AG09309 (cell line): ENCODE results near the gene VSIG10L.

Experiments used
- DNase-seq: peaks from one replicate; pipeline ENCODE4 v3.0.0-alpha.2; 2010; ENCODE audit warnings: low read depth
- H3K4me3 ChIP-seq: 2 replicates; pipeline ENCODE4 v1.5.1; 2011; ENCODE audit warnings: mild to moderate bottlenecking, low read depth, low read length, moderate library complexity; ENCODE audit not compliant: control insufficient read depth
- CTCF ChIP-seq: IDR thresholded peaks from 2 replicates; pipeline ENCODE4 v1.5.1; 2011; ENCODE audit warnings: mild to moderate bottlenecking, low read depth, low read length, inconsistent platforms; ENCODE audit not compliant: insufficient read depth, control insufficient read depth; ENCODE audit errors: missing control alignments

The VSIG10L gene

GRCh38 chr19:51365211-51365964 is 23.4 kb upstream of the VSIG10L start:
- no peak for DNase-seq
- TF ChIP-seq CTCF: peak; percentile 20
- H3K4me3 ChIP-seq: peak overlapping the region; percentile 85

GRCh38 chr19:51364200-51365106 is 22.5 kb upstream of the VSIG10L start:
- no peak for DNase-seq
- H3K4me3 ChIP-seq: no peak overlapping the region
- TF ChIP-seq CTCF: no peak

GRCh38 chr19:51361239-51361638 is 19.3 kb upstream of the VSIG10L start:
- no peak overlapping the region for H3K4me3 ChIP-seq
- TF ChIP-seq CTCF: no peak
- DNase-seq: no peak

- DNase-seq: peak; percentile 80
- no peak for TF ChIP-seq CTCF
- no peak overlapping the region for H3K4me3 ChIP-seq
Measured at GRCh38 chr19:51359294-51359693, 17.4 kb upstream of the VSIG10L start.

- no peak for DNase-seq
- no peak overlapping the region for H3K4me3 ChIP-seq
- no peak for TF ChIP-seq CTCF
Measured at GRCh38 chr19:51357952-51358351, 16.0 kb upstream of the VSIG10L start.

- TF ChIP-seq CTCF: no peak
- H3K4me3 ChIP-seq: no peak overlapping the region
- DNase-seq: no peak
Measured at GRCh38 chr19:51356159-51356801, 14.3 kb upstream of the VSIG10L start.
